Activated CD8-positive, alpha-beta memory T cell treated with anti-CD3 and anti-CD28 coated beads for 48 hours (primary cell): ENCODE data around the gene MBD3.

Experiments used
- DNase-seq, 3 experiments: peaks; one replicate each; pipeline ENCODE4 v3.0.0-alpha.2; 2020; ENCODE audit warnings: low read depth in 2 of 3, low spot score in 2 of 3

The MBD3 gene

GRCh38 chr19:1599460-1599846 is 6.8 kb upstream of the MBD3 start:
- no peak for DNase-seq

GRCh38 chr19:1598777-1599459 is 6.3 kb upstream of the MBD3 start:
- no peak for DNase-seq

- DNase-seq = no peak
These were observed 772 bp upstream of the MBD3 start for GRCh38 chr19:1593501-1593772.

- DNase-seq = peak; percentile 70 to 71 (median 71)
These were observed 476 bp downstream of the MBD3 start for GRCh38 chr19:1592024-1592754.

GRCh38 chr19:1591421-1592023 is 1.1 kb downstream of the MBD3 start:
- DNase-seq = no peak

- DNase-seq = no peak
These were observed 1.8 kb downstream of the MBD3 start for GRCh38 chr19:1590641-1591397.

- no peak for DNase-seq
These were observed 4.8 kb downstream of the MBD3 start for GRCh38 chr19:1587872-1588271.

GRCh38 chr19:1585243-1585580 is 7.5 kb downstream of the MBD3 start:
- no peak for DNase-seq

- no peak for DNase-seq
These were observed 8.0 kb downstream of the MBD3 start for GRCh38 chr19:1584500-1585242.

GRCh38 chr19:1582201-1582600 is 10.5 kb downstream of the MBD3 start:
- no peak for DNase-seq

- DNase-seq = no peak
These were observed 11.7 kb downstream of the MBD3 start for GRCh38 chr19:1580957-1581356.

- no peak for DNase-seq
These were observed 12.3 kb downstream of the MBD3 start for GRCh38 chr19:1580382-1580781.

- no peak for DNase-seq
These were observed 13.4 kb downstream of the MBD3 start for GRCh38 chr19:1579222-1579621.

GRCh38 chr19:1577929-1578618 is 14.6 kb downstream of the MBD3 start:
- DNase-seq = no peak

GRCh38 chr19:1577090-1577928 is 15.4 kb downstream of the MBD3 start:
- DNase-seq = no peak

GRCh38 chr19:1576242-1577089 is 16.2 kb downstream of the MBD3 start:
- no peak for DNase-seq

- no peak for DNase-seq
These were observed 17.1 kb downstream of the MBD3 start for GRCh38 chr19:1575323-1576241.
